Middle frontal gyrus (tissue), 1 donor: ENCODE data around the gene UGCG.
"Not testable (repeated sequence)": the region's sequence is repeated elsewhere in the genome, so short reads cannot be mapped to it uniquely, and the experiment has no call there.

Source experiments
- DNase-seq: peaks from one replicate; pipeline ENCODE4 v3.0.0-alpha.2; 2015; ENCODE audit warnings: low spot score; ENCODE audit errors: extremely low spot score

UGCG gene

DNA sequence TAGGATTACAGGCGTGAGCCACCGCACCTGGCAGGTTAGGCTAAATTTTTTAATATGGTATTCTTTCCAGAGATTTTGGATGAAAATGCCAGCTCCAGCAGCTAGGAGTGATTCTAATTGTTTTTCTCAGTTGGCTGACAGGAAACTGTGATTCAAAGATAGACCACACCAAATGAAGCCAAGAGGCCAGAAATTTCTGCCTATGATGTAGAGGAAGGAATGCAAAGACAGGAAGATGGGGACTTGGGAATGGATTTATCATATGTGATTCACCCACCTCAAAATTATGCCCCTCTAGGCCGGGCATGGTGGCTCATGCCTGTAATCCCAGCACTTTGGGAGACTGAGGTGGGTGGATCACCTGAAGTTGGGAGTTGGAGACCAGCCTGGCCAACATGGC, 53.3 kb downstream of the UGCG start:
- DNase-seq, result no peak

DNA sequence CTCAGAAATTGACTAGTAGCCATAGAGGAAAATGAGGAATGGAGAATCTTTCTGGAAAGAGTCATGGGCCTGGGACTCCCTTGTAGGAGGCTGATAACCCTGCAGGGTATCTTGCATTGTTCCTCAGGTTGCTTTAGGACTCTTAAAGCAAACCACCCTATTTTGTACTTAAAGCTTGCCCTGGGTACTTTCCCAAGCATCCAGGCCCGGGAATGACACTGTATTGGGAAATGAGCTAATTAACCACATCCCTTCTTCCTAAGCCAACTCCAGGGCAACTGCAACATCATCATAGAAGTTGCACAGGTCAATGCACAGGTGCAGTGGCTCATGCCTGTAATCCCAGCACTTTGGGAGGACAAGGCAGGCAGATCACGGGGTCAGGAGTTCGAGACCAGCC, 55.9 kb downstream of the UGCG start:
- no peak for DNase-seq

DNA sequence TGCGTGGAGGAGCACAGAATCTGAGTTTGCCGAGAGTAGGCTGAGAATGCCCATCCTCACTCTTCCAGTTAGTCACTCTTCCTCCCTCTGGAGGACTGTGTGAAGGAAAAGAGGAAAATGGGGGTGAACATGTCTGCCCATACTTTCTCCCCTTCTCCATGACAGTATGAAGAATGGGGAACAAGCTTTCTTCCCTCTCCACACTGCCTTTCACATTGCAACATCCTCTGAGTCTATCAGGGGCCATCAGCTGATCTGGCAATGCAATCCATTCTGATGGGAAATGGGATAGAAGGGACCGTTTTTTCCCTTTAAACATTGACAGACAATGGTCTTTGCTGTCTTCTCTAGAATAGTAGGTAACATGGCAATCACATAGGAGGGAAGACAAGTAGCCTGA, 56.8 kb downstream of the UGCG start:
- DNase-seq, result no peak

DNA sequence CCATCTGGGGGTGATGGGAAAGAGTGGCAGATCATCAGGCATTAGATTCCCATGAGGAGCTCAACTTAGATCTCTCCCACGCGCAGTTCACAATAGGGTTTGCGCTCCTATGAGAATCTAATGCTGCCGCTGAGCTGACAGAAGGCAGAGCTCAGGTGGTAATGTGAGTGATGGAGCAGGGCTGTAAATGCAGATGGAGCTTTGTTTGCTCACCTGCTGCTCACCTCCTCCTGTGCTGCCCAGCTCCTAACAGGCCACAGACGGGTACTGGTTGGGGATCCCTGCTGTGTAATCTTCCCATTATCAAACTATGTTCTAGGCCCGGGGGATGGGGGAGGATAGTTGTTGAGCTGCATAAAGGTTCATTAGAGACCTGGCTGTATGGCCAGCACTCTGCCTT, 58.4 kb downstream of the UGCG start:
- DNase-seq, result no peak

DNA sequence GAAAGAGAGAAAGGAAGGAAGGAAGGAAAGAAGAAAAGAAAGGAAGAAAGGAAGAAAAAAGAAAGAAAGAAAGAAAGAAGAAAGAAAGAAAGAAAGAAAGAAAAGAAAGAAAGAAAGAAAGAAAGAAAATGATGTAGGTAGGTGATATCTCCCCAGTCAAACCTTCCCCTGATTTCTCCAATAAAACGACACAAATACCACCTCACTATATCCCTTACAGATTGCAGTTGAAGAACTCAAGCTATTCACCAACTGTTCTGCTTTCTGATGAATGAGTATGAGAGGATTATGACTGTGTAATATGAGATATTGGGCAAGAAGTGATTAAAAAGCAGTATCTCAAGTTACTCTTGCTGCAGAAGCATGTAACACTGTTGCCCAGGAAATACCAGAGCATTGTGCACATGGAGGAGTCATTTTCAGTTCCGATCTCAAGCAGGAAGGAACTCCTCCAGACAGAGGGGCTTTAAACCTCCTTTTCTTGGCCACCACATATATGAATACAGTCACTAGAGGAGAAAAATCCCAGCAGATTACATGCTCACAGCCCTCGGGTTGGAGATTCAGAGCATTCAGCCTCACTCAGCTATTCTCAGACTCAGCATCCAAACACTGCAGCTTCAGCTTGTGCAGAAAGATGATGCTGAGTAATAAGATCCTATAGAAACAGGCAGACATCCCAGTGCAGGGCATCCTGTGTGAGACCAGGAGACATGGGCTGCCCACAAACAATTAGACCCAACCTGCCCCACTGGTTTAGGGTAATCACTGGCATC, 61.4 kb downstream of the UGCG start:
- peak; percentile 14 for DNase-seq

DNA sequence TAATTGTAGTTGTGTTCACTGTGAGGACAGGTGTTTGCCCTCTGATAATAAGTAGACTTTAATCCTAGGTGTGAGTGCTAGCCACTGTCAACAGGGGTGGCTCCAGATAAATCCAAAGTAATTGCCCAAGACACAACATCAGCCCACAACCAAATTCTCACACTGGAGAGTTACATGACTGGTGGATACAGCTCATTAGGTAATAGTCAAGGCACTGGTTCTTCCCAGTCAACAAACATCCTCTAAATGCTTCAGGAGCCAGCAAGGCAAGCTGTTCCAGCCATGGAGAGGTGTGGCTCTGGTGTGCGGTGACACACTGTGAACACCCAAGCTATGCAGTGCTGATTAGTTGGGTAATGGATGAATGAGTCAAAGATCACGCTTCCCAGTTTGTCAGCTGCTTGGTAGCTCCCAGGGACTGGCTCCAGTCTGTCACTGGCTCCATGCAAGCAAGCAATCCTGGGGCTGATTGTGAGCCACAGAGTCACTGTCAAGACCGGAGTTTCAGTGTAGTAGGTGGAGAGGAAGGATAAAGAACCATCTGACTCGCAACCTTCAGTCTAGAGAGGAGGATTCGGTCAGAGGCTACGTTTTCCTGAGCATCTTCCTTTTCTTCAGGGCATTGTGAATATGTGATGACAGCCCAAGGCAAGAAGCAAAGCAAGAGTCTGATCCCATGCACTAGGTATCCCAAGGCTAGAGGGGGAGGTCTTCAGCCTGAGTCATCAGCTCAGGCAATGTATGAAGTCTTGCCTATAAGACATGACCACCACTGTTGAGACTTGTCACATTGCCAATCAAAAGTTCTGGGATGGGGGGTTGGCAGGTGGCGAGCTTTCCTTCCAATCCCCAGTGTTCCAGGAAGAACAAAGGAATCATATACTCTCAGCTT, 63.1 kb downstream of the UGCG start:
- DNase-seq, result no peak

DNA sequence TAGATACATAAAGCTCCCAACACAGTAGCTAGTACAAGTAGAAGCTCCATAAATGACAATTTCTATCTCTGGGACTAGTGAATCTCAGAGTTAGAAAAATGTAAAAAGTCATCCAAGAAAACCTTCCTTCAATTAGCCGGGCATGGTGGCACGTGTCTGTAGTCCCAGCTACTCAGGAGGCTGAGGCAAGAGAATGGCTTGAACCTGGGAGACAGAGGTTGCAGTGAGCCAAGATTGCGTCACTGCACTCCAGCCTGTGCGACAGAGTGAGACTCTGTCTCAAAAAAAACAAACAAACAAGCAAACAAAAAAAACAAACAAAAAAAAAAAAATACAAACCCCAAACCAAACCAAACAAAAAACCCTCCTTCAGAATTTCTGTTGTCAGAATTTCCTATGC, 63.9 kb downstream of the UGCG start:
- not testable (repeated sequence) for DNase-seq

DNA sequence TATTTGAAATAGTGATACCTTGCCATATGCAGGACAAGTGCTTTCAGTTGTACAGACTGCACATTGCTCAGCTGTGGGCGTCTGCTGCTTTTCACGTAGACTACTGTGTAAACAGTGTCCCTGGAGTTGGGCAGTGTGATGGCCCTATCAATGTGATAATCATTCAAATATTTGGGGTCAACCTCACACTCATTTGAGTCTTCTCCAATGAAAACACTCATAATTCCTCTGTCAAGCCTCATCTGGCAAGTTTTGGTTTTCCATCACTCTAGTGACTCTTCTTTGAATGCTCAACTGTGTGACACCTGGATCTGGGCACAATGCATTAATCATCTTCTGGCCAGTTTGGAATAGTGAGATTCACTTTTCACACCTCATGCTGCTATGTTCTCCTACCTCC, 64.4 kb downstream of the UGCG start:
- no peak for DNase-seq

DNA sequence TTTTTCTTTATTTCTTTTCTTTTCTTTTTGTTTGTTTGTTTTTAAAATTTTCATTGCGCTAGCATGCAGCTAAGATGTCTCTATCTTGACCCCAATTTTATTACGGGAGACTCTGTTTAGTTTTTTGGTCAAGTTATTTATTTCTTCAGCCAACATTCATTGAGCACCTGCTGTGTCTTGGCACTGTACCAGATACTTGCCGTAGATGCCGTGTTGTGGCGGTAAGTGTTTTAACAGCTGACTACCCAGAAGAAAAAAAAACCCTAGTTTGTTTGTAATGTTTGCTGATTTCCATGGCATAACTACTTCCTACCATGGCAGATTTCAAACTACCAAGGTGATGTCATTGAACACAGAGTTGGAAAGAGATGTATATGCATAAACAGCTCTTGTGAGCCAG, 65.0 kb downstream of the UGCG start:
- DNase-seq, result no peak

DNA sequence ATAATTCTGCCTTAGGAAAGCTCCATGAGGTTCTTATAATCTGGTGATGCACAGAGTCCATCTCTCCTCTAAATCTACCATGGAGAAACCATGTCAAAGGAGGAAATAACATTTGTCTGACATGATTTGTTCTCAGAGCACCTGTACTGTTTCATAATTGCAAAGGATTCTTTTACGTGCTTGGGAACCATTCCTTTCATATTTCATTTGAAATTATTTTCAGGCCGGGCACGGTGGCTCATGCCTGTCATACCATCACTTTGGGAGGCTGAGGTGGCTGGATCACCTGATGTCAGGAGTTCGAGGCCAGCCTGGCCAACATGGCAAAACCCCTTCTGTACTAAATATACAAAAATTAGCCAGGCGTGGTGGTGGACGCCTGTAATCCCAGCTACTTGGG, 65.4 kb downstream of the UGCG start:
- DNase-seq, result no peak

DNA sequence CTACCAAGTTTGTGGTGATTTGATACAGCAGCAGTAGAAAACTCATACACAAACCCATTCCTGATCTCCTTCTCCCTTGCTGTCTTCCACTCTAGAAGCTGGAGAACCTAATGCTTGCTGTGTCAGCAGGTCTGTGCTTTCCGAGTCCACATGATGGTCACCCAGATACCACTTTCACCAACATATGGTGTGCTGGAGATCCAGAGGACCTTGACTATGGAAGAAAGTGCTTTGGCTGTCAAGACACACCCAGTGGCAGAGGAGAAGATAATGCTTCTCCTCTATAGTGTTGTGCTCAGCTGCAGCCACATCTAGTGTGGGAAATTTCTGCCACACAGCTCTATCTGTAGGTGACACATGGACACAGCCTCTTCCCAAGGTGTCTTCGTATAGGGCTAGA, 67.4 kb downstream of the UGCG start:
- DNase-seq, result no peak

DNA sequence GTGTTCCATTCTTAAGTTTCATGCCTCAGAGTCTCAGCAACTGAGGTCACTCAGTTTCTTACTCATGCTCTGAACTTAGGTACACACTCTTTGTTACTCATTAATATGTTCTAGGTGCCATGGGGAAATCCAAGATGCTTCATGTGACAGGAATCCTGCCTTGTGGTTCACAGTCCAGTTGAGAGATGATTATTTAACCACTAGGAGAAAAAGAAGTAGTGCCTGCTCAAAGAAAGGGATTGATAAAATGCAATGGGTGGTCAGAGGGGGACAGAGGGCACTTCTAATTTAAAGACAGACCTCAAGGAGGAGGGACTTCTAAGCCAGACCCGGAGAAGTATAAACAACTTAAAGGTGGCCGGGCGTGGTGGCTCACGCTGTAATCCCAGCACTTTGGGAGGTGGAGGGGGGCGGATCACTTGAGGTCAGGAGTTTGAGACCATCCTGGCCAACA, 69.0 kb downstream of the UGCG start:
- DNase-seq, result no peak

DNA sequence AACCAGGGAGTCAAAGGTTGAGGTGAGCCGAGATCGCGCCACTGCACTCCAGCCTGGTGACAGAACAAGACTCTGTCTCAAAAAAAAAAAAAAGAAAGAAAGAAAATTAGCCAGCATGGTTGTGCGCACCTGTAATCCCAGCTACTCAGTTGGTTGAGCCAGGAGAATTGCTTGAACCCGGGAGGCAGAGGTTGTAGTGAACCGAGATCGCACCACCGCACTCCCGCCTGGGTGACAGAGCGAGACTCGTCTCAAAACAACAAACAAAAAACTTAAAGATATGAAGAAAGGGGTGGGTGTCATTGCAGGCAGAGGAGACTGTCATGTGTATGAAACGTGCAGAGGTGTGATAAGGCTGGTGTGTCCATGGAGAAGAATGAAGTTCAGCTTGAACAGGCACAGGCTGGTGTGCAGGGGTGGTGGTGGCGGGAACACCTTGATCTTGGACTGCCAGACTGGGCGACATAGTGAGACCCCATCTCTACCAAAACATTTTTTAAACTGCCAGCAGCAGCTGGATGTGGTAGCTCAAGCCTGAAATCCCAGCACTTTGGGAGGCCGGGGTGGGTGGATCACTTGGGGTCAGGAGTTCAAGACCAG, 69.6 kb downstream of the UGCG start:
- no peak for DNase-seq

DNA sequence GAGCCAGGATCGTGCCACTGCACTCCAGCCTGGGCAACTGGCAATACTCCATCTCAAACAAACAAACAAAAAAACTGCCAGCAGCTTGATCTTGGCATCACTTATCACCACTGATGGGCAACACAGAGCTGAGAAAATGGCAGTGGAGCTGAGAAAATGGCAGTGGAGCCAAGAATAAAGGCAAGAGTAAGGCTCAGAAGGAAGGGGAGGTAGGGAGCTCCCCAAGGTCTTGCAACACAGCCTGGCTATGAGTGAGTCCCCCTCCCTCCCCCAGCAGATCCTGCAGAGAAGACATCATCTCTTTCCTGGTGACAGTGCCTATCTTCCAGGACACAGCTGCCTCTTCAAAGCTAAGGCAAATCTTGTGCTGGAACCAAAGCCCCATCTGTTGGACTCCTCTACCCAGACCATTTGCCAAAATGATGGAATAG, 70.3 kb downstream of the UGCG start:
- DNase-seq, result no peak

DNA sequence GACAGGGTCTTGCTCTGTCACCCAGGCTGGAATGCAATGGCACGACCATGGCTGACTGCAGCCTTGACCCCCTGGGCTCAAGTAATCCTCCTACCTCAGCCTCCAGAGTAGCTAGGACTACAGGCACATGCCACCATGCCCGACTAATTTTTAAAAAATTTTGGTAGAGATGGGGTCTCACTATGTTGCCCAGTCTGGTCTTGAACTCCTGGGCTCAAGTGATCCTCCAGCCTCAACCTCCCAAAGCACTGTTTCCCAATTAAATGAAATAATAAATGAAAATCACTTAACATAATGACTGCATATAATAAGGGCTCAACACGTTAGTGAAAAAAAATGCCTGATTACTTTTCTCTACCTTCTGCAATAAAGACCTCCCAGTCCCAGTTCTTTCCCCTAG, 71.0 kb downstream of the UGCG start:
- no peak for DNase-seq

DNA sequence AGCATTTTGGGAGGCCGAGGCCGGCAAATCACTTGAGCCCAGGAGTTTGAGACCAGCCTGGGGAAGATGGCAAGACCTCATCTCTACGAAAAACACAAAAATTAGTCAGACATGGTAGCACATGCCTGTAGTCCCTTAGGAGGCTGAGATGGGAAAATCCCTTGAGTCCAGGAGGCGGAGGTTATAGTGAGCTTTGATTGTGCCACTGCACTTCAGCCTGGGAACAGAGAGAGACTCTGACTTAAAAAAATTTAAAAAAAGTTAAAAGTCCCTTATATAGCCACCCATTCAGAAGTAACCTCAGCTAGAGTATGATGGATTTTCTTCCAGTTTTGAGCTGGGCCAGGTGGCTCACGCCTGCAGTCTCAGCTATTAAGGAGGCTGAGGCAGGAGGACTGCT, 72.4 kb downstream of the UGCG start:
- DNase-seq, result no peak

DNA sequence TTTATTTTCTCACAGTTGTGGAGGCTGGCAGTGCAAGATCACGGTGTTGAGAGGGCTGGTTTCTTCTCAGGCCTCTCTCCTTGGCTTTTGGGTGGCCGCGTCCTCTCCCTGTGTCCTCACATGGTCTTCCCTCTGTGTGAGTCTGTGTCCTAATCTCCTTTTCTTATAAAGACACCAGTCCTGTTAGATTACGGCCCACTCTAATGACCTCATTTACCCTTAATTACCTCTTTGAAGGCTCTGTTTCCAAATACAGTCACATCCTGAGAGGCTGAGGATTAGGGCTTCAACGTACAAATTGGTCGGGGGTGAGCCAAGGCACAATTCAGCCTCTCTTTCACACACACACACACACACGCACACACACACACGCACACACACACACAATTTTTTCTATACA, 73.0 kb downstream of the UGCG start:
- no peak for DNase-seq

DNA sequence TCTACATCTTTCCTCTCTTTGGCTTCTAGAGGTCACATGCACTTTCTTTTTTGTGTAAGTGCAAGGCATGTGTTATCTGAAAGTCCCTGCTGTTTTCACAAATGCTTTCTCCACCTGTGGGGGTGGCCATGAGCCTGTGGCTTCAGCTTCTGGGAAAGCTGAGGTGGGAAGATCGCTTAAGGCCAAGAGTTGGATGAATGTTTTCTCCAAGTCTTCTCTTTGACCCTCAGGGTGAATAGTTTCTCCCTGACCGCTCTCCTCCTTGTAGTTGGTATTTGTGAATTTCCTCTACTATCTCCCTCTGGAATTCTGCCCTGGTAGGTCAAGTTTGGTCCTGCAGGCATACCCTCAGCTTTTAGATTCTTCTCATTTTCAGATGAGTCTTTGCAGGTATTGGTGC, 74.2 kb downstream of the UGCG start:
- no peak for DNase-seq

DNA sequence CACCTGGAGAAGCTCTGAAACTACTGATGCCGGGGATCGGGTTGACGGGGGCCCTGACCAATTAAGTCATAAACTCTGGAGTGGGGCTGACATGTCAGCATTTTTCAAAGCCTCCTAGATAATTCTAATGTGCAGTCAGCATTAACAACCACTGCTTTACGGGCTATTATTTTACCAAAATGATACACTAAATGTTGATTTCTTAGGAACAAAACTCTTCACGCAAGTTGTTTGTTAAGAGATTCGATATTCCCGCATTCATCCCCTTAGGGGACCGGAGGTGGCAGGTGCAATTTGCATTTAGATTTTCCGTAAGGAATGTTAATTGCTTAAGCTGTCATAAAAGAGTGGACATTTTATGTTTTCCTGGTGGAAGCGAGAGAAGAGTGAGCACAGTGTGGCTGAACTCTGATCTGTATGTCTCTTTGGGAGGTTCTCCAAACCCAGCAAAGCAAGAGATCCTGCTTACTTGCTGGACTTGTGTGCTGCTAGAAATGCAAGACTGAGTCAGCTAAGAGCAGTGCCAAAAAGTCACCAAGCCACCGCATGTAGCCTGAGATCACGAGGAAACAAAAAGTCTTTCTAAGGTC, 77.6 kb downstream of the UGCG start:
- no peak for DNase-seq

DNA sequence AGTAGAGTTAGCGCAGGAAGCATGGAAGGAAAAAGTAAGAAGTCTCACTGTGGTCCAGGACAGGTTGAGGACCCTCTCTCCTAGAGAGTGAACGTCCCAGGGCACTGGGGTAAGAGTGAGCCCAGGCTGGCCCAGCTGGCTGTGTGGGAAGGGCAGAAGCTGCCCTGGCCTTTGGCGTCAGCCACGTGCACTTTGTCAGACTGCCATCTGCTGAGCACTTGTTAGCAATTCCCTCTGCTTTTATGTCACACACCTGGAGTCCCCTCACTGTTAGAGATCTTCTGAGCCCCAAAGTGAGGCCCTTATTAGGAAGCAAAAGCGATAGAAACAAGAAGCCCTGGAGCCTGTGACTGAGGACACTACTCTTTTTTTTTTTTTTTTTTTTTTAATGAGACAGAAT, 79.1 kb downstream of the UGCG start:
- no peak for DNase-seq

DNA sequence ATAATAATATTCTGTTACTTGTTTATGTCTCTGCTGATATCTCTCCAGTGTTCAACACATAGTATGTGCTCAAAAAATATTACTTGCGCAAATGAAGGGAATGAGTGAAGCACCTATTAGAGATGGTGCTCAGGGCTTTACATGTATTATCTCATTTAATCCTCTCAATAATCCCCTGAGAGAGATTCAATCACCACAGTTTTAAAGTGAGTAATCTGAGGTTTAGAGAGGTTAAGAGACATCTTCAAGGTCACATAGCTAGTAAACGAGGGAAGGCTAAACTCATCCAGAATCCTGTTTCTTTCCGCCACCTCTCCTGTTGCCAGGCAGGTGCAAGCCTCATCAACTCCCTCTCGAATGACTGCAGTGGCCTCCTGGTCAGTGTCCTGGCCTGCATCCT, 82.0 kb downstream of the UGCG start:
- no peak for DNase-seq

DNA sequence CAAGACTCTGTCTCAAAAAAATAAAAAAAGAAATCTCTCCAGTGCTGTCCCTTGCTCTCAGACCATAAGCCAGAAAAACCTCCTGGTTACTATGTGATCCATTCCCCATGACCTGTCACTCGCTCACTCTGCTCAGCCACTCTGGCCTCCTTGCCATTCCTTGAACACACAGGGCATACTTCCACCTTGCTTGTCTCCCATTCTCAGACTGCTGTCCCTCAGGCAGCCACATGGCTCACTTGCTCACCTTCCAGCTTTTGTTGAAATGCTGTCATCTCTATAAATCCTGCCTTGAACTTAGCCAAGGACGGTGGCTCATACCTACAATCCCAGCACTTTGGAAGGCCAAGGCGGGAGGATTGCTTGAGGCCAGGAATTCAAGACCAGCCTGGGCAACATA, 82.9 kb downstream of the UGCG start:
- DNase-seq, result no peak
